ENCODE results near the gene TNRC6C. TPM values are rescaled to one million over a fixed set of nuclear protein-coding genes. Genes with fewer than 3 reads are reported as not detected.

TNRC6C gene
- total and polyA plus RNA-seq, 4 donors: 1.3 to 7.7 (median 2.9) TPM

GRCh38 chr17:78105101-78105500 is 146.6 kb downstream of the TNRC6C start:
- Histone ChIP-seq H3K9me3 (ENCODE audit: control insufficient read depth in 4 of 4, low read length in 3 of 4) (no peaks in the 10 kb centered on the region), H3K27ac (ENCODE audit: low read depth in 1 of 2, low read length in 2 of 2) (no peak overlapping the region), H3K4me1 (ENCODE audit: control insufficient read depth in 4 of 4, insufficient read depth in 4 of 4, low read length in 3 of 4) (no peaks in the 10 kb centered on the region), H3K9ac (ENCODE audit: low read depth in 1 of 2, low read length in 2 of 2) (no peak overlapping the region), H3K36me3 (ENCODE audit: control insufficient read depth in 4 of 4, insufficient read depth in 3 of 4, low read depth in 1 of 4, low read length in 3 of 4) (peaks cover 3 to 35% (median 13%) of the 10 kb centered on the region in 4 donors), H3K4me3 (ENCODE audit: low read depth in 1 of 3, low read length in 3 of 3) (no peak overlapping the region), H3K27me3 (ENCODE audit: control insufficient read depth in 4 of 4, insufficient read depth in 4 of 4, low read length in 3 of 4) (no peaks in the 10 kb centered on the region)
- no peak for DNase-seq (ENCODE audit: low spot score)
- no peak for TF ChIP-seq SP1 (IDR thresholded peaks at IDR 0.05)
- WGBS: 93% methylated on average over 16 of the region's 16 CpGs

- Histone ChIP-seq H3K4me1 (ENCODE audit: control insufficient read depth in 4 of 4, insufficient read depth in 4 of 4, low read length in 3 of 4) (no peaks in the 10 kb centered on the region), H3K27me3 (ENCODE audit: control insufficient read depth in 4 of 4, insufficient read depth in 4 of 4, low read length in 3 of 4) (no peaks in the 10 kb centered on the region), H3K36me3 (ENCODE audit: control insufficient read depth in 4 of 4, insufficient read depth in 3 of 4, low read depth in 1 of 4, low read length in 3 of 4) (peaks cover 3 to 31% (median 13%) of the 10 kb centered on the region in 4 donors), H3K27ac (ENCODE audit: low read depth in 1 of 2, low read length in 2 of 2) (no peak overlapping the region), H3K4me3 (ENCODE audit: low read depth in 1 of 3, low read length in 3 of 3) (no peak overlapping the region), H3K9me3 (ENCODE audit: control insufficient read depth in 4 of 4, low read length in 3 of 4) (no peaks in the 10 kb centered on the region), H3K9ac (ENCODE audit: low read depth in 1 of 2, low read length in 2 of 2) (no peak overlapping the region)
- DNase-seq (ENCODE audit: low spot score): no peak
- 81% methylated on average over 13 of the region's 13 CpGs for WGBS
- TF ChIP-seq FOXA1 (IDR thresholded peaks at IDR 0.05): no peak
These were observed 147.0 kb downstream of the TNRC6C start for GRCh38 chr17:78105551-78105950.

DNA sequence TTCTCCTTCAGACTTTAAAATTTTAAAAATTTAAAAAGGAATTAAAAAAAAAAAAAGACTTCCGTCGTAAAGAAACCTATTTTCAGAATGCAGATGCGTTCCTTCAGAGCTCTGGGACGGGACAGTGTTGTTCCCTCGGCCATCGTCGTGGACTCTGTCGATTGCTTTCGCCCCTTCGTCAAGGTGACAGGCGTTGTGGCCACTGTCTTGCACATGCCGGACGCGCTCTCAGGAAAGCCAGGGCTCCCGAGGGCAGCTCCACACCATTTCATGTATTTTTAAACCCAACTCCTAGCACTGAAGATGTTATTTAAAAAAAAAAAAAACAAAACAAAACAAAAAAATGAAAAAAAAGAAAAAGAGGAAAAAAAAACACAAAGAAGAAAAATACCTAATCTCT is 147.7 kb downstream of the TNRC6C start:
- no peaks in the 10 kb centered on the region for H3K27me3 ChIP-seq (ENCODE audit: control insufficient read depth in 4 of 4, insufficient read depth in 4 of 4, low read length in 3 of 4)
- no peaks in the 10 kb centered on the region for H3K9me3 ChIP-seq (ENCODE audit: control insufficient read depth in 4 of 4, low read length in 3 of 4)
- no peak overlapping the region for H3K4me3 ChIP-seq (ENCODE audit: low read depth in 1 of 3, low read length in 3 of 3)
- H3K9ac ChIP-seq (ENCODE audit: low read depth in 1 of 2, low read length in 2 of 2): no peak overlapping the region
- no peak overlapping the region for H3K27ac ChIP-seq (ENCODE audit: low read depth in 1 of 2, low read length in 2 of 2)
- 91% methylated on average over 15 of the region's 15 CpGs for WGBS
- peaks cover 3 to 32% (median 13%) of the 10 kb centered on the region in 4 donors for H3K36me3 ChIP-seq (ENCODE audit: control insufficient read depth in 4 of 4, insufficient read depth in 3 of 4, low read depth in 1 of 4, low read length in 3 of 4)
- no peak for DNase-seq (ENCODE audit: low spot score)
- TF ChIP-seq RAD21 (IDR thresholded peaks at IDR 0.05): no peak
- no peak for TF ChIP-seq HNF4A (conservative IDR thresholded peaks at IDR 0.05)
- no peak for TF ChIP-seq ATF3 (IDR thresholded peaks at IDR 0.05)
- TF ChIP-seq, protein P1, sequence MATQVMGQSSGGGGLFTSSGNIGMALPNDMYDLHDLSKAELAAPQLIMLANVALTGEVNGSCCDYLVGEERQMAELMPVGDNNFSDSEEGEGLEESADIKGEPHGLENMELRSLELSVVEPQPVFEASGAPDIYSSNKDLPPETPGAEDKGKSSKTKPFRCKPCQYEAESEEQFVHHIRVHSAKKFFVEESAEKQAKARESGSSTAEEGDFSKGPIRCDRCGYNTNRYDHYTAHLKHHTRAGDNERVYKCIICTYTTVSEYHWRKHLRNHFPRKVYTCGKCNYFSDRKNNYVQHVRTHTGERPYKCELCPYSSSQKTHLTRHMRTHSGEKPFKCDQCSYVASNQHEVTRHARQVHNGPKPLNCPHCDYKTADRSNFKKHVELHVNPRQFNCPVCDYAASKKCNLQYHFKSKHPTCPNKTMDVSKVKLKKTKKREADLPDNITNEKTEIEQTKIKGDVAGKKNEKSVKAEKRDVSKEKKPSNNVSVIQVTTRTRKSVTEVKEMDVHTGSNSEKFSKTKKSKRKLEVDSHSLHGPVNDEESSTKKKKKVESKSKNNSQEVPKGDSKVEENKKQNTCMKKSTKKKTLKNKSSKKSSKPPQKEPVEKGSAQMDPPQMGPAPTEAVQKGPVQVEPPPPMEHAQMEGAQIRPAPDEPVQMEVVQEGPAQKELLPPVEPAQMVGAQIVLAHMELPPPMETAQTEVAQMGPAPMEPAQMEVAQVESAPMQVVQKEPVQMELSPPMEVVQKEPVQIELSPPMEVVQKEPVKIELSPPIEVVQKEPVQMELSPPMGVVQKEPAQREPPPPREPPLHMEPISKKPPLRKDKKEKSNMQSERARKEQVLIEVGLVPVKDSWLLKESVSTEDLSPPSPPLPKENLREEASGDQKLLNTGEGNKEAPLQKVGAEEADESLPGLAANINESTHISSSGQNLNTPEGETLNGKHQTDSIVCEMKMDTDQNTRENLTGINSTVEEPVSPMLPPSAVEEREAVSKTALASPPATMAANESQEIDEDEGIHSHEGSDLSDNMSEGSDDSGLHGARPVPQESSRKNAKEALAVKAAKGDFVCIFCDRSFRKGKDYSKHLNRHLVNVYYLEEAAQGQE (IDR thresholded peaks at IDR 0.05): no peak
- TF ChIP-seq ZBTB33 (IDR thresholded peaks at IDR 0.05): no peak
- no peak for TF ChIP-seq YY1 (IDR thresholded peaks at IDR 0.05)
- no peak for TF ChIP-seq RXRA (IDR thresholded peaks at IDR 0.05)
- TF ChIP-seq CTCF (IDR thresholded peaks at IDR 0.05; ENCODE audit: low read depth, low read length, missing input control): no peak
- no peak for TF ChIP-seq HNF4G (IDR thresholded peaks at IDR 0.05)
- H3K4me1 ChIP-seq (ENCODE audit: control insufficient read depth in 4 of 4, insufficient read depth in 4 of 4, low read length in 3 of 4): no peaks in the 10 kb centered on the region
